GM19372 (cell line): Measurements from ENCODE around the gene HIVEP1.

ENCODE experiments used
- ATAC-seq: cut with Tn5 transposase; IDR thresholded peaks from one replicate; pipeline ENCODE4 v1.9.1; 2021; ENCODE audit warnings: mild to moderate bottlenecking, low read depth, moderate library complexity; ENCODE audit not compliant: unreplicated experiment

HIVEP1 gene

GRCh38 chr6:12014027-12014872, 2.1 kb downstream of the HIVEP1 start:
- ATAC-seq = no peak

DNA sequence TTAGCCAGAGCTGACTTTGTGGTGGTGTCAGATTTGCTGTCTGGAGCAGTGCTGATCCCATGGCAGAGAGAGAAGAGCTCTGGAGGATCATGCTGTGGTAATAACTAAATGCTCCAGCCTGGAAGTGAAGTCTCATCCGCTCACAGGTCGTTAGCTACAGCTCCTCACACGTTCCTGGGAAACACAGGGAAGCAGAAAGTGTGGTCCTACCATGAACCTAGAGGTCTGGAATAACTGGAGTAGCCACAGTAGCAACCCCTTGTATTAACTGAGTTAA, 2.7 kb downstream of the HIVEP1 start:
- ATAC-seq = no peak

DNA sequence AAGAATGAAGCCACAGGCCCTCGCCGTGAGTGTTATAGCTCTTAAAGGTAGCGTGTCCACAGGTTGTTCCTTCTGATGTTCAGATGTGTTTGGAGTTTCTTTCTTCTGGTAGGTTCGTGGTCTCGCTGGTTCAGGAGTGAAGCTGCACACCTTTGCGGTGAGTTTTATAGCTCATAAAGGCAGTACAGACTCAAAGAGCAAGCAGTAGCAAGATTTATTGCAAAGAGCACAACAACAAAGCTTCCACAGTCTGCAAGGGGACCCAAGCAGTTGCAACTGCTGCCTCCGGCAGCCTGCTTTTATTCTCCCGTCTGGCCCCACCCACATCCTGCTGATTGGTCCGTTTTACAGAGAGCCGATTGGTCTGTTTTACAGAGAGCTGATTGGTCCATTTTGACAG, 5.2 kb downstream of the HIVEP1 start:
- no peak for ATAC-seq

- no peak for ATAC-seq
These were observed 5.8 kb downstream of the HIVEP1 start for GRCh38 chr6:12017876-12018401.

GRCh38 chr6:12020187-12020791, 8.2 kb downstream of the HIVEP1 start:
- no peak for ATAC-seq

GRCh38 chr6:12022481-12022880, 10.4 kb downstream of the HIVEP1 start:
- ATAC-seq = no peak

GRCh38 chr6:12022953-12023388, 10.9 kb downstream of the HIVEP1 start:
- no peak for ATAC-seq

- ATAC-seq = no peak
These were observed 12.1 kb downstream of the HIVEP1 start for GRCh38 chr6:12024216-12024615.

DNA sequence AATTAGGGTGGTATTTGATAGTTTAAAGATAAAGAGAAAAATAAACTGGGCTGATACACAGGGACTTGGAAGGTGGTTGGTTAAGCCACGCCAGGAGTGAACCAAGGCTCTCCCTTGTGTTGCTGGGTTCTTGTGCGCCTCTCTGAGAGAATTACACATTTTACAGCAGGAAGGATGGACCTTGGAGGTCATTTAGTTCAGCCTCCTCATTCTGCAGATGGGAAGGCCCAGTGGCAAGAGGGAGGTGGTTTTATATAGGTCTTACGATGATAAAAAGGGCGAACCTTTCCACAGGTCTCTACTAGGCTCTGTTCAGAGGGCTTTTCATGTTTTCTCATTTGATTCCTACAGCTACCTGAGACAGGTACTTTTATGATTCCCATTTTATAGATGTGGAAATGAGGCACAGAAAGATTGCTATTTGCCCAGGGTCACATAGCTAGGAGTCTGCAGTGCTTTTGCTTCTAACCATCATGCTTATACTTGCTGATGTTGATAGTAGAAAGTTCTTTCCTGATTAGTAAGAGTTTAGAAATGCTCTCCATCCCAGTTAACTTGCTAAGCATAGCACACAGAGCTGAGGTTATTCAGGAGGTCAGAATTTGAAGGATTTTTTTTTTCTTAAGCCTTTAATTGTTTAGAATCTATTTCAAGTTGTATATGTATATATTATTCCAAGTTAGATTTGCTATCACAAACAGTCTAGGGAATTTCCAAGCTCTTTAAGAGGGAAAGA, 12.8 kb downstream of the HIVEP1 start:
- ATAC-seq = no peak

DNA sequence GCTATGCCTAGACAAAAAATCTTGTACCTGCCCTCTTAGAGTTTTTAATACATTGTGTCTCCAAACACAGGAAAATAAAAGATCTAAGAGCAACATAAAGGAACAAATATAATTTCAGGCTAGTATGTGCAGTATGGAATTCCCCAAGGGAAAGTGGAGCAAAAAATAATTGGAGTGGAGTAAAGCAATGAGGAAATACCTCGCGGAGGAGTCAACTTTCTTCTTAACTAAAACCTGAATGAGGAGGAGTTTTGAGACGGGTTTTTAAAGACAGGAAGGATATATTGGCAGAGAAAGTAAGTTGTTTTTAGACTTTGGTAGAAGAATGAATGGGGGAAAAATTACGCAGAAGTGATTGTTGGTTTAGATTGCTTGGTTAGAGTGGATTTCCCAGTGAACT, 14.0 kb downstream of the HIVEP1 start:
- ATAC-seq = no peak

- no peak for ATAC-seq
These were observed 14.7 kb downstream of the HIVEP1 start for GRCh38 chr6:12026833-12027232.

DNA sequence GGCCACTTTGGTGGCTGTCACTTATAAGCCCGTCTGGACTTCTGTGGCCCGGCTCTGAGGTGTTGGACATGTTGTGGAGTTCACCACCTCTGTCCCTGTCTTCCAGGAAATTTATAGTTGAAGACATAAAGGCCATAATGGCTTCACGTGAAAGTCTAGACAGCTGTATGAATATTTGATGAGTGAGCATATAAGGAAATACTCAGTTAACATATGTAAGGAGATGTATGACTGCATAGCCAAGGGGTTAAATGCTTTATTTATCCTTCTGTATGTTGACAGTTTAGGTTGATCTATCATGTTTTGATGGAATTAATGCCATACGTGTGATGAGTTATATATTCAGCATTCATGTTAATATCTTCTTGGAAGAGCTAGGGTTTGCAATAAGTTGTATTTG, 16.1 kb downstream of the HIVEP1 start:
- no peak for ATAC-seq

DNA sequence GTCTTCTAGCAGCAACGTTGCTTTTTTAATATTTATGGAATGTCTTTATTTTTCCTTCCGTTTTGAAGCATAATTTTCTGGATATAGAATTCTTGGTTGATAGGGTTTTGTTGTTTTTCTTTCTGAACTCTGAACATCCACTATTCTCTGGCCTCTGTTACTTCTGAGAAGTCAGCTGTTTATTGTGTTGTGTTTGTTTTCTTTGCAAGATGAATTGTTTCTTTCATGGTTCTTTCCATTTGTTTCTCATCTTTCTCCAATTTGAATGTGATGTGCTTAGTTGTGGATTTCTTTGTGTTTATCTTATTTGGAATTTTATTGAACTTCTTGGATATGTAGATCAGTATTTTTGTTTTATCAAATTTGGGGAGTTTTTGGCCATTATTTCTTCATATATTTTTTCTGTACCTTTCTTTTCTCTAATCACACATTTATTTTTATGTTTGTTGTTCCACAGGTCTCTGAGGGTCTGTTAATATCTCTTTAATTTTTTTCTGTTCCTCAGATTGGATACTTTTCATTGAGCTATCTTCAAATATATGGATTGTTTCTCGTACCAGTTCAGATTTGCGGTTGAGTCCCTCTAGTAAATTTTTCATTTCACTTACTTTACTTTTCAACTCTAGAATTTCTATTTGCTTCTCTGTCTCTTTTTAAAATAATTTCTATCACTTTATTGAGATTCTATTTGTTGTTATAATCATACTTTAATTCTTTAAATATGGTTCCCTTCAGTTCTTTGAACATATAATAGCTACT, 18.0 kb downstream of the HIVEP1 start:
- no peak for ATAC-seq

- ATAC-seq = peak; percentile 51
These were observed 19.0 kb downstream of the HIVEP1 start for GRCh38 chr6:12030993-12031550.

DNA sequence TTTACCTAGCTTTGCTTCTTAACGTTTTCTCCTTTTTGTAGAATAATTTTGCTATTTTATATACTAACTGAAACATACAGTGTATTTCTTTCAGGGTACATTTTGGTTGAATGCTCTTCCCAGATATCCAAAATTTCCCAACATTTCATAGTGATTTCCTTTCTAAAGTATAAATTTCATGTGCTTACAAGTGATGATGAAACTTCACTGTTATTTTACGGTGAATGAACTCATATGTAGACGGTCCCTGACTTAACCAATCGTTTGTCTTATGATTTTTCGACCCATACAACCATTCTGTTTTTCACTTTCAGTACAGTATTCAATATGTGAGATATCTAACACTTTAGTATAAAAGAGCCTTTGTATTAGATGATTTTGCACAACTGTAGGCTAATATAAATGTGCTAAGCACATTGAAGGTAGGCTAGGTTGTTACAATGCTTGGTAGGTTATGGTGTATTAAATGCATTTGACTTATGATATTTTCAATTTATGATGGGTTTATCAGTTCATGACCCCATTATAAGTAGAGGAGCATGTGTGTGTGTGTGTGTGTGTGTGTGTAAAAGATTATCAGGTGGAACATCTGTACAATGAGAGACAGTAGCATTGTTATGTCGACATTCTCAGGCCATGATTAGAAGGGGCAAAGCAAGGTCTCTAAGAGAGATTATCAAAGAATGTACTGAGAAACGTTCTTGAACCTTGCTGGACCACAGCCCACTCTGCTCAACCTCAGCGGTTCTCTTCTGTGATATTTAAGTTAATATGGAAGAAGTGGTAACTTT, 20.9 kb downstream of the HIVEP1 start:
- no peak for ATAC-seq

- ATAC-seq = no peak
These were observed 21.7 kb downstream of the HIVEP1 start for GRCh38 chr6:12033770-12034169.

- ATAC-seq = no peak
These were observed 22.2 kb downstream of the HIVEP1 start for GRCh38 chr6:12034349-12034748.

DNA sequence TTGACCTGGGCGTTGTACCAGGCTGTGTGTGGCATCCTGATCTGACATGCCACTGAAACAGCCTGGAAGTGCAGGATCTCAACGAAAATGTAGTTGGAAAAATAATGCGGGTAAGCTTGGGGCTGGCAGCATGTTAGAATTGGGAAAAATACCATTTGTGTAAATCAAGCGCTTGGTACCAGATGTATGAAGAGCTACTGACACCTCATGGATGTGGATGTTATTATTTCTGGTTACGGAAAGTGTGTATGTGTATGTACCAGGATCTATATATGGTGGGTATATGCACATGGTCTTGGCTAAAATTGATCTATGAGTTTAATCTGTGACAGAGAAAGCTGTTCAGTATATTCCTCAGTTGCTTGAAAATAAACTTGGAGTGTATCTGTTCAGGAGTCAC, 22.7 kb downstream of the HIVEP1 start:
- ATAC-seq = no peak

DNA sequence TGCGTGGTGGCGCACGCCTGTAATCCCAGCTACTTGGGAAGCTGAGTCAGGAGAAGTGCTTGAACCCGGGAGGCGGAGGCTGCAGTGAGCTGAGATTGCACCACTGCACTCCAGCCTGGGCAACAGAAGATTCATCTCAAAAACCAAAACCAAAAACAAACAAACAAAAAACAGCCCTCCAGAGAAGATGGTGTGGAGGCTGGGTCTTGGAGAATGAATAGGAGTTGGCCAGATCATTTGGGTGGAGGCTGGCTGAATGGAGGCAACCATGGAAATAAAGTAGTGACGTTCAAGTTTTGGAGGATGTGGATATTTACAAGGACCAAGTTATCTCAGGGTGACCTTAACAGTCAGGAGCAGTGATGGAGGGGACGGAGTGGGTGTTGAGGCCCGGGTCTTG, 24.7 kb downstream of the HIVEP1 start:
- no peak for ATAC-seq

DNA sequence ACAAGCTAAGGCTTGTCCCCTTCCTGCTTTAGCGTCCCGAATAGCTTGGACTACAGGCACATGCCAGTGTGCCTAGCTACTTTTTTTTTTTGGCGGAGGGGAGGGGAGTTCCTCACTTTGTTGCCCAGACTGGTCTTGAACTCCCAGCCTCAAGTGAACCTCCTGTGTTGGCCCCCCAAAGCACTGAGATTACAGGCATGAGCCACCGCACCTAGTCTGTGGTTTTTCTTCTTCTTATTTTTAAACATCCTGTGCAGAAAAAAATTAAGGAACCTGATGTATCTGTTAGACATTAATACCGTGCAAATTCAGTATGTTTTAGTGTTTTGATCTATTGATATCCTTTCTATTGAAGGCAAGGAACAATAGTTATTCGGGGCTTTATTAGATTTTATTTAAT, 25.7 kb downstream of the HIVEP1 start:
- no peak for ATAC-seq
